Activated CD8-positive, alpha-beta memory T cell treated with anti-CD3 and anti-CD28 coated beads, Interleukin-2, amount 10 ng/mL, durations not matched to agents 7 days and 5 days (primary cell): ENCODE data around the gene SLC38A4. TPM values are rescaled to one million over a fixed set of nuclear protein-coding genes. Genes with fewer than 3 reads are reported as not detected.
"Not testable (repeated sequence)": the region's sequence is repeated elsewhere in the genome, so short reads cannot be mapped to it uniquely, and the experiment has no call there.

ENCODE experiments used
- ATAC-seq: fragments of 150-1000 bp; cut with Tn5 transposase; one replicate; pipeline ENCODE4 v1.10.0; 2021; ENCODE audit warnings: moderate library complexity
- CTCF ChIA-PET: fragments of 350-600 bp; sonication (Branson Sonifier 250); formaldehyde crosslinking; loops from one replicate; lab custom pipeline; 2021; ENCODE audit warnings: antibody characterized with exemption; lab: Charles Lee
- DNase-seq: peaks from one replicate; pipeline ENCODE4 v3.0.0-alpha.2; 2020
- H3K27ac Mint-ChIP-seq: one replicate; pipeline ENCODE4 v1.8.0; 2021; ENCODE audit warnings: mild to moderate bottlenecking, mixed read lengths
- H3K27me3 Mint-ChIP-seq: one replicate; pipeline ENCODE4 v1.8.0; 2021; ENCODE audit warnings: mixed read lengths
- H3K36me3 Mint-ChIP-seq: one replicate; pipeline ENCODE4 v1.8.0; 2021; ENCODE audit warnings: mild to moderate bottlenecking, mixed read lengths
- H3K4me1 Mint-ChIP-seq: one replicate; pipeline ENCODE4 v1.8.0; 2021; ENCODE audit warnings: mixed read lengths
- H3K4me3 Mint-ChIP-seq: one replicate; pipeline ENCODE4 v1.8.0; 2021; ENCODE audit warnings: mild to moderate bottlenecking, moderate library complexity, mixed read lengths
- H3K9me3 Mint-ChIP-seq: one replicate; pipeline ENCODE4 v1.8.0; 2022; ENCODE audit warnings: low read depth, mixed read lengths
- total RNA-seq, 2 experiments: library from RNA; stranded (reverse); gene quantifications; one replicate each; pipeline ENCODE4 v1.2.3, GENCODE V29; 2021

Gene SLC38A4
- total RNA-seq, 2 experiments from 2014 or later: not detected

- CTCF ChIA-PET: no interaction called here
- Mint-ChIP-seq H3K4me1 (no peaks in the 10 kb centered on the region), H3K4me3 (no peak overlapping the region), H3K27ac (no peak overlapping the region), H3K27me3 (peaks cover 5% of the 10 kb centered on the region), H3K36me3 (peaks cover 2% of the 10 kb centered on the region), H3K9me3 (peaks cover 6% of the 10 kb centered on the region)
- DNase-seq (no peak), ATAC-seq (no peak)
Measured at GRCh38 chr12:46749322-46749721, 76.5 kb downstream of the SLC38A4 start.

GRCh38 chr12:46744283-46744682, 81.5 kb downstream of the SLC38A4 start:
- Mint-ChIP-seq H3K4me3 (no peak overlapping the region), H3K27me3 (peaks cover 5% of the 10 kb centered on the region)
- ATAC-seq: no peak

GRCh38 chr12:46743456-46743855, 82.3 kb downstream of the SLC38A4 start:
- ATAC-seq (no peak), DNase-seq (no peak)
- H3K4me3 Mint-ChIP-seq: no peak overlapping the region
- no peaks in the 10 kb centered on the region for H3K36me3 Mint-ChIP-seq
- peaks cover 3% of the 10 kb centered on the region for H3K9me3 Mint-ChIP-seq
- H3K4me1 Mint-ChIP-seq: no peaks in the 10 kb centered on the region
- CTCF ChIA-PET: no interaction called here
- peaks cover 5% of the 10 kb centered on the region for H3K27me3 Mint-ChIP-seq
- no peak overlapping the region for H3K27ac Mint-ChIP-seq

More at GRCh38 chr12:46744283-46744682, 81.5 kb downstream of the SLC38A4 start:
- H3K27ac Mint-ChIP-seq: no peak overlapping the region
- CTCF ChIA-PET: interaction anchor here (1.5 kb wide), 1 partner anchor 9 kb away, joined by 3 read pairs; no protein-coding TSS in a partner anchor
- no peak for DNase-seq
- H3K9me3 Mint-ChIP-seq: peaks cover 5% of the 10 kb centered on the region
- H3K4me1 Mint-ChIP-seq: no peaks in the 10 kb centered on the region
- H3K36me3 Mint-ChIP-seq: no peaks in the 10 kb centered on the region

- H3K9me3 Mint-ChIP-seq, H3K4me3 Mint-ChIP-seq, H3K27ac Mint-ChIP-seq, H3K27me3 Mint-ChIP-seq, H3K4me1 Mint-ChIP-seq, CTCF ChIA-PET, ATAC-seq, H3K36me3 Mint-ChIP-seq, DNase-seq: not testable (repeated sequence)
Measured at GRCh38 chr12:46742271-46742670, 83.5 kb downstream of the SLC38A4 start.

- ATAC-seq (no peak), DNase-seq (no peak)
- H3K27ac Mint-ChIP-seq: no peak overlapping the region
- H3K9me3 Mint-ChIP-seq: no peaks in the 10 kb centered on the region
- H3K4me3 Mint-ChIP-seq: no peak overlapping the region
- peaks cover 3% of the 10 kb centered on the region for H3K4me1 Mint-ChIP-seq
- CTCF ChIA-PET: no interaction called here
- H3K36me3 Mint-ChIP-seq: peaks cover under 1% of the 10 kb centered on the region
- H3K27me3 Mint-ChIP-seq: peaks cover 4% of the 10 kb centered on the region
Measured at GRCh38 chr12:46725332-46725731, 100.5 kb downstream of the SLC38A4 start.

GRCh38 chr12:46723629-46724419, 102.0 kb downstream of the SLC38A4 start:
- DNase-seq (no peak), ATAC-seq (no peak)
- Mint-ChIP-seq H3K36me3 (no peaks in the 10 kb centered on the region), H3K4me3 (no peak overlapping the region), H3K4me1 (peaks cover 3% of the 10 kb centered on the region), H3K27me3 (peaks cover 4% of the 10 kb centered on the region), H3K9me3 (no peaks in the 10 kb centered on the region), H3K27ac (no peak overlapping the region)
- CTCF ChIA-PET: interaction anchor here (1.0 kb wide), 1 partner anchor 16 kb away, joined by 3 read pairs; no protein-coding TSS in a partner anchor

- ATAC-seq (no peak), DNase-seq (no peak)
- CTCF ChIA-PET: interaction anchor here (1.0 kb wide), 1 partner anchor 15 kb away, joined by 3 read pairs; no protein-coding TSS in a partner anchor
- Mint-ChIP-seq H3K27ac (no peak overlapping the region), H3K4me3 (no peak overlapping the region), H3K4me1 (peaks cover 3% of the 10 kb centered on the region), H3K36me3 (no peaks in the 10 kb centered on the region), H3K27me3 (peaks cover 4% of the 10 kb centered on the region), H3K9me3 (no peaks in the 10 kb centered on the region)
Measured at GRCh38 chr12:46722394-46723185, 103.2 kb downstream of the SLC38A4 start.

GRCh38 chr12:46718495-46718894, 107.3 kb downstream of the SLC38A4 start:
- Mint-ChIP-seq H3K4me3 (no peak overlapping the region), H3K27me3 (peaks cover 2% of the 10 kb centered on the region), H3K36me3 (no peaks in the 10 kb centered on the region), H3K27ac (no peak overlapping the region), H3K9me3 (no peaks in the 10 kb centered on the region), H3K4me1 (no peaks in the 10 kb centered on the region)
- CTCF ChIA-PET: no interaction called here
- DNase-seq (no peak), ATAC-seq (no peak)

- Mint-ChIP-seq H3K36me3 (no peaks in the 10 kb centered on the region), H3K4me3 (no peak overlapping the region), H3K27ac (no peak overlapping the region), H3K27me3 (peaks cover 2% of the 10 kb centered on the region), H3K9me3 (no peaks in the 10 kb centered on the region), H3K4me1 (no peaks in the 10 kb centered on the region)
- ATAC-seq (no peak), DNase-seq (no peak)
- CTCF ChIA-PET: no interaction called here
Measured at GRCh38 chr12:46717868-46718267, 107.9 kb downstream of the SLC38A4 start.

GRCh38 chr12:46717159-46717558, 108.6 kb downstream of the SLC38A4 start:
- DNase-seq: no peak
- Mint-ChIP-seq H3K36me3 (no peaks in the 10 kb centered on the region), H3K27me3 (peaks cover 2% of the 10 kb centered on the region), H3K9me3 (no peaks in the 10 kb centered on the region), H3K4me3 (no peak overlapping the region), H3K4me1 (no peaks in the 10 kb centered on the region), H3K27ac (no peak overlapping the region)
- no peak for ATAC-seq
- CTCF ChIA-PET: no interaction called here
